HepG2 (cell line): ENCODE data around the gene C14orf119. TPM values are rescaled to one million over a fixed set of nuclear protein-coding genes. Genes with fewer than 3 reads are reported as not detected.

Experiments used
- BHLHE40 ChIP-seq: IDR thresholded peaks from 2 replicates; pipeline ENCODE4 v1.6.1; 2011; ENCODE audit warnings: low read length, improper control_type of control experiment
- CCDC6 ChIP-seq: sonication (generic); formaldehyde crosslinking; IDR thresholded peaks from 2 replicates; pipeline ENCODE4 v1.8.1; 2022; ENCODE audit warnings: mild to moderate bottlenecking, missing genetic modification reagents, moderate library complexity
- HBP1 ChIP-seq: IDR thresholded peaks from 2 replicates; pipeline ENCODE4 v1.6.1; 2016; ENCODE audit warnings: low read depth, control low read depth
- HMGXB3 ChIP-seq: sonication (generic); formaldehyde crosslinking; IDR thresholded peaks from 2 replicates; pipeline ENCODE4 v1.4.0; 2020; ENCODE audit warnings: missing genetic modification reagents, borderline replicate concordance
- MXD3 ChIP-seq: IDR thresholded peaks from 2 replicates; pipeline ENCODE4 v1.6.1; 2016; ENCODE audit warnings: mild to moderate bottlenecking, missing biosample characterization, missing genetic modification reagents
- POLR2A ChIP-seq, 2 experiments: IDR thresholded peaks; 2 replicates each; pipeline ENCODE4 v1.6.1; 2011; ENCODE audit warnings: low read depth in 2 of 2, low read length in 2 of 2, mild to moderate bottlenecking in 1 of 2, moderate library complexity in 1 of 2; ENCODE audit not compliant: insufficient read depth in 1 of 2
- ZKSCAN5 ChIP-seq: sonication (generic); formaldehyde crosslinking; IDR thresholded peaks from 2 replicates; pipeline ENCODE4 v1.5.1; 2020; ENCODE audit warnings: mild to moderate bottlenecking, missing genetic modification reagents
- ZNF143 ChIP-seq: sonication (generic); formaldehyde crosslinking; IDR thresholded peaks from 2 replicates; pipeline ENCODE4 v1.4.0; 2020; ENCODE audit warnings: missing genetic modification reagents
- ZNF224 ChIP-seq: sonication (generic); formaldehyde crosslinking; IDR thresholded peaks from 2 replicates; pipeline ENCODE4 v1.5.0; 2020; ENCODE audit warnings: mild to moderate bottlenecking, missing genetic modification reagents
- ZNF230 ChIP-seq: sonication (generic); formaldehyde crosslinking; IDR thresholded peaks from 2 replicates; pipeline ENCODE4 v1.4.0; 2020; ENCODE audit warnings: mild to moderate bottlenecking, missing genetic modification reagents
- ZNF609 ChIP-seq: sonication (generic); formaldehyde crosslinking; IDR thresholded peaks from 2 replicates; pipeline ENCODE4 v1.4.0; 2020; ENCODE audit warnings: mild to moderate bottlenecking, missing genetic modification reagents, borderline replicate concordance
- ZNF740 ChIP-seq: sonication (generic); formaldehyde crosslinking; IDR thresholded peaks from 2 replicates; pipeline ENCODE4 v1.4.0; 2020; ENCODE audit warnings: missing genetic modification reagents
- ZNF75D ChIP-seq: sonication (generic); formaldehyde crosslinking; IDR thresholded peaks from 2 replicates; pipeline ENCODE4 v1.8.1; 2023; ENCODE audit warnings: missing genetic modification reagents, mild to moderate bottlenecking, borderline replicate concordance
- polyA plus RNA-seq, 8 experiments: library from polyadenylated mRNA; depleted of rRNA in 3 of 8; stranded (reverse) in 7 of 8; unstranded in 1 of 8; fragments of >200 nt; fragmentation: Illumina TruSeq in 4 of 8; extraction: Trizol in 4 of 8; gene quantifications; 2 replicates each; pipeline versions ENCODE4 v1.2.1 to v1.2.3, GENCODE V29; 2011 to 2016; ENCODE audit warnings: low read depth in 4 of 8, missing spikeins in 1 of 8, mixed read lengths in 1 of 8; ENCODE audit not compliant: insufficient read depth in 1 of 8
- total RNA-seq, 5 experiments: library from RNA; depleted of rRNA; stranded (reverse); fragments of >200 nt; fragmentation: Illumina TruSeq; extraction: Trizol; gene quantifications; 2 replicates each; pipeline ENCODE4 v1.2.3, GENCODE V29; 2016; ENCODE audit warnings: low read depth in 1 of 5

C14orf119 gene
- total and polyA plus RNA-seq, 2 of the 13 experiments (the other 11 are each of a cell fraction or from before 2014, with no cell fraction given), result 117 to 206 TPM

- TF ChIP-seq ZNF224 (CRISPR knock-in tag), result peak; percentile 88
- TF ChIP-seq ZNF740 (CRISPR knock-in tag), result peak; percentile 90
- no peak for TF ChIP-seq BHLHE40
- TF ChIP-seq POLR2A (IDR thresholded peaks at IDR 0.05; ENCODE audit: insufficient read depth in 1 of 2, low read depth in 2 of 2, low read length in 2 of 2), result peak in 1 of 2 experiments; percentile 55; a peak in 2 of 4 replicates
- peak; percentile 56; the same call in 1 of the 2 replicates for TF ChIP-seq HMGXB3
- 0 out of 2 replicates have a peak, but pooled peaks have one; percentile 40 for TF ChIP-seq ZNF75D
- peak; percentile 21; the same call in 1 of the 2 replicates for TF ChIP-seq ZNF230
- TF ChIP-seq MXD3, result no peak
- no peak for TF ChIP-seq CCDC6 (CRISPR knock-in tag)
- peak; percentile 88 for TF ChIP-seq ZNF143 (CRISPR knock-in tag)
- no peak for TF ChIP-seq ZKSCAN5 (CRISPR knock-in tag)
- TF ChIP-seq HBP1 (CRISPR knock-in tag), result peak; percentile 61; the same call in 1 of the 2 replicates
- TF ChIP-seq ZNF609 (CRISPR knock-in tag), result no peak
Observed at GRCh38 chr14:23095196-23096108, at the start of gene C14orf119 (continued).
